Chondrocyte (in vitro differentiated cells): Measurements from ENCODE around the gene PGBD2. TPM values are rescaled to one million over a fixed set of nuclear protein-coding genes. Genes with fewer than 3 reads are reported as not detected.
"Not testable (repeated sequence)": the region's sequence is repeated elsewhere in the genome, so short reads cannot be mapped to it uniquely, and the experiment has no call there.

ENCODE experiments used
- DNase-seq: peaks from one replicate; pipeline ENCODE4 v3.0.0; 2021; ENCODE audit warnings: mixed read lengths, low spot score
- H3K27ac Mint-ChIP-seq: one replicate; pipeline ENCODE4 v1.8.0; 2021; ENCODE audit warnings: mild to moderate bottlenecking, moderate library complexity, mixed read lengths; ENCODE audit not compliant: unreplicated experiment
- H3K27me3 Mint-ChIP-seq: 2 replicates; pipeline ENCODE4 v1.8.0; 2021; ENCODE audit warnings: low read depth, mixed read lengths
- H3K36me3 Mint-ChIP-seq: 2 replicates; pipeline ENCODE4 v1.8.0; 2021; ENCODE audit warnings: low read depth, mixed read lengths
- H3K4me1 Mint-ChIP-seq: 2 replicates; pipeline ENCODE4 v1.8.0; 2021; ENCODE audit warnings: low read depth, mild to moderate bottlenecking, mixed read lengths
- H3K4me3 Mint-ChIP-seq: one replicate; pipeline ENCODE4 v1.8.0; 2021; ENCODE audit warnings: mild to moderate bottlenecking, moderate library complexity, mixed read lengths; ENCODE audit not compliant: unreplicated experiment
- H3K9me3 Mint-ChIP-seq: 2 replicates; pipeline ENCODE4 v1.8.0; 2021; ENCODE audit warnings: low read depth, mixed read lengths
- CTCF ChIP-seq: fragments of 200-600 bp; sonication (generic); IDR thresholded peaks from 2 replicates; pipeline ENCODE4 v1.5.0; 2021; ENCODE audit warnings: antibody characterized with exemption, mild to moderate bottlenecking, moderate library complexity
- total RNA-seq: library from RNA; stranded (reverse); gene quantifications from 3 replicates; pipeline ENCODE4 v1.2.1, GENCODE V29; 2021

Gene PGBD2
- total RNA-seq, 1 donor from 2014 or later, result 5.2 TPM

GRCh38 chr1:248884632-248885295 lies 21.3 kb upstream of the PGBD2 start:
- Mint-ChIP-seq H3K36me3 (no peaks in the 10 kb centered on the region), H3K4me1 (peaks cover 9% of the 10 kb centered on the region), H3K27ac (no peak overlapping the region), H3K9me3 (no peaks in the 10 kb centered on the region), H3K27me3 (peaks cover 9% of the 10 kb centered on the region), H3K4me3 (no peak overlapping the region)
- TF ChIP-seq CTCF, result peak; percentile 22
- DNase-seq, result no peak

DNA sequence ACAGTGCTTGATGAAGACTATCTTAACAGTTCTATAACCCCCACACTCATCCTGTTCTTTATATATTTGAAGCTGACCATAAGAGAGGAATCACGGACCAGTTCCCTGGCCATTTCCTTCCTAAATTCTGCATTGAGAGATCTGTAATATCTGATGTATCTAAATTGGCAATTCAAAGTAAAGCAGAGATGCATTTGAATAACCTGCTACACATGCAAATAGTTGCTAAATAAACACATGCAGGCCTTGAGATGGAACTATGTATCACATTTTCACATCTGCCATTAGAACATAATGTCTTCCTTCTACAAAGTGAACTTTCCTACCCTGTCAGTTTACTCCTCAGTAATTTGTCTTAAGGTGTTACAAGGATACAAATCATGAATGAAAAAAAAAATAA lies 20.4 kb upstream of the PGBD2 start:
- Mint-ChIP-seq H3K27ac (no peak overlapping the region), H3K27me3 (peaks cover 12% of the 10 kb centered on the region), H3K4me1 (peaks cover 9% of the 10 kb centered on the region), H3K36me3 (no peaks in the 10 kb centered on the region), H3K4me3 (no peak overlapping the region), H3K9me3 (no peaks in the 10 kb centered on the region)
- no peak for TF ChIP-seq CTCF
- DNase-seq, result no peak

DNA sequence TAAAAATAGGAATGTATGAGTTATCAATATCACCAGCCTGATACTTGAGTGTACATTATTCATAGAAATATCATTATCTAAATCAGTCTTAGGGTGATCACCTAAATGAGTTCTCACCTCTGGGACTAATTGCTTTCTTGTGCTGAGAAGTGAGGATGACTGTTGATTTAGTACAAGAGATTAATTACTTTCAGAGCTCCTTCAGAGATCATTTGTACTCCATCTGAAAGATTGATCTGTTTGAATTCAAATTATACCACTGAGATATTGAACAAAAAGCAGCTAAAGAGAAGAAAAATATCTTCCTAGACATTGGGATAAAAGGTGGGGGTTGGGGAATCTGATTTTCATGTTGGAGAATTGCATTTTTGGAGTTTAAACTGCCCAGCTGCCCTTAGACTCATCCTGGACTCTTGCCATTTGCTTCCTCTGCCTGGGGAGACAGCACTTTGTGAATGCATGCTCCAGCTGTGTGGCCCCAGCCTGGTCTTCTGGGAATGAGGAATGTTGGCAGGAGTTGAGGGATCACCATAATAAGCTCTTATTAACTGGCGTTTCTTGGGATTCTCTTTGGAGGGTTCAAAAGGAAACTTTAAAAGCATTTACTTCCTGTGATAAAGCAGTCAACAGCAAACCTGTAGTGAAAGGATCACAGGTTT lies 19.7 kb upstream of the PGBD2 start:
- no peak for TF ChIP-seq CTCF
- H3K4me1 Mint-ChIP-seq, result peaks cover 9% of the 10 kb centered on the region
- peaks cover 12% of the 10 kb centered on the region for H3K27me3 Mint-ChIP-seq
- H3K27ac Mint-ChIP-seq, result no peak overlapping the region
- DNase-seq, result no peak
- H3K4me3 Mint-ChIP-seq, result no peak overlapping the region
- no peaks in the 10 kb centered on the region for H3K9me3 Mint-ChIP-seq
- H3K36me3 Mint-ChIP-seq, result no peaks in the 10 kb centered on the region

GRCh38 chr1:248889914-248890243 lies 16.2 kb upstream of the PGBD2 start:
- not testable (repeated sequence) for H3K4me3 Mint-ChIP-seq, H3K4me1 Mint-ChIP-seq, H3K27ac Mint-ChIP-seq, DNase-seq, H3K36me3 Mint-ChIP-seq, H3K9me3 Mint-ChIP-seq
- H3K27me3 Mint-ChIP-seq, result peaks cover 27% of the 10 kb centered on the region

- no peak for DNase-seq
- Mint-ChIP-seq H3K9me3 (no peaks in the 10 kb centered on the region), H3K4me3 (no peak overlapping the region), H3K27me3 (peaks cover 30% of the 10 kb centered on the region), H3K36me3 (no peaks in the 10 kb centered on the region), H3K27ac (no peak overlapping the region), H3K4me1 (peaks cover 9% of the 10 kb centered on the region)
- TF ChIP-seq CTCF, result no peak
These were observed 15.2 kb upstream of the PGBD2 start for GRCh38 chr1:248890549-248891498.
